Activated T-cell treated with anti-CD3 and anti-CD28 coated beads for 1 hour (primary cell): ENCODE data around the gene PLA2G4D.

Experiments used
- DNase-seq: peaks from one replicate; pipeline ENCODE4 v3.0.0-alpha.2; 2020; ENCODE audit warnings: low read depth

PLA2G4D gene, protein sequence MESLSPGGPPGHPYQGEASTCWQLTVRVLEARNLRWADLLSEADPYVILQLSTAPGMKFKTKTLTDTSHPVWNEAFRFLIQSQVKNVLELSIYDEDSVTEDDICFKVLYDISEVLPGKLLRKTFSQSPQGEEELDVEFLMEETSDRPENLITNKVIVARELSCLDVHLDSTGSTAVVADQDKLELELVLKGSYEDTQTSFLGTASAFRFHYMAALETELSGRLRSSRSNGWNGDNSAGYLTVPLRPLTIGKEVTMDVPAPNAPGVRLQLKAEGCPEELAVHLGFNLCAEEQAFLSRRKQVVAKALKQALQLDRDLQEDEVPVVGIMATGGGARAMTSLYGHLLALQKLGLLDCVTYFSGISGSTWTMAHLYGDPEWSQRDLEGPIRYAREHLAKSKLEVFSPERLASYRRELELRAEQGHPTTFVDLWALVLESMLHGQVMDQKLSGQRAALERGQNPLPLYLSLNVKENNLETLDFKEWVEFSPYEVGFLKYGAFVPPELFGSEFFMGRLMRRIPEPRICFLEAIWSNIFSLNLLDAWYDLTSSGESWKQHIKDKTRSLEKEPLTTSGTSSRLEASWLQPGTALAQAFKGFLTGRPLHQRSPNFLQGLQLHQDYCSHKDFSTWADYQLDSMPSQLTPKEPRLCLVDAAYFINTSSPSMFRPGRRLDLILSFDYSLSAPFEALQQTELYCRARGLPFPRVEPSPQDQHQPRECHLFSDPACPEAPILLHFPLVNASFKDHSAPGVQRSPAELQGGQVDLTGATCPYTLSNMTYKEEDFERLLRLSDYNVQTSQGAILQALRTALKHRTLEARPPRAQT

GRCh38 chr15:42094512-42094963 is at the start of gene PLA2G4D:
Gene PLA2G4D (minus strand): TSS chr15:42094562. CDS start chr15:42094459, 103 bp downstream.
- DNase-seq: no peak

- DNase-seq: no peak
Measured at GRCh38 chr15:42143356-42143755, 49.0 kb upstream of the PLA2G4D start.

- no peak for DNase-seq
Measured at GRCh38 chr15:42141795-42142667, 47.7 kb upstream of the PLA2G4D start.

- DNase-seq: no peak
Measured at GRCh38 chr15:42141246-42141645, 46.9 kb upstream of the PLA2G4D start.

- DNase-seq: no peak
Measured at GRCh38 chr15:42140383-42141070, 46.2 kb upstream of the PLA2G4D start.

- no peak for DNase-seq
Measured at GRCh38 chr15:42139596-42139995, 45.2 kb upstream of the PLA2G4D start.

- DNase-seq: no peak
Measured at GRCh38 chr15:42138968-42139386, 44.6 kb upstream of the PLA2G4D start.

- no peak for DNase-seq
Measured at GRCh38 chr15:42138411-42138810, 44.0 kb upstream of the PLA2G4D start.

DNA sequence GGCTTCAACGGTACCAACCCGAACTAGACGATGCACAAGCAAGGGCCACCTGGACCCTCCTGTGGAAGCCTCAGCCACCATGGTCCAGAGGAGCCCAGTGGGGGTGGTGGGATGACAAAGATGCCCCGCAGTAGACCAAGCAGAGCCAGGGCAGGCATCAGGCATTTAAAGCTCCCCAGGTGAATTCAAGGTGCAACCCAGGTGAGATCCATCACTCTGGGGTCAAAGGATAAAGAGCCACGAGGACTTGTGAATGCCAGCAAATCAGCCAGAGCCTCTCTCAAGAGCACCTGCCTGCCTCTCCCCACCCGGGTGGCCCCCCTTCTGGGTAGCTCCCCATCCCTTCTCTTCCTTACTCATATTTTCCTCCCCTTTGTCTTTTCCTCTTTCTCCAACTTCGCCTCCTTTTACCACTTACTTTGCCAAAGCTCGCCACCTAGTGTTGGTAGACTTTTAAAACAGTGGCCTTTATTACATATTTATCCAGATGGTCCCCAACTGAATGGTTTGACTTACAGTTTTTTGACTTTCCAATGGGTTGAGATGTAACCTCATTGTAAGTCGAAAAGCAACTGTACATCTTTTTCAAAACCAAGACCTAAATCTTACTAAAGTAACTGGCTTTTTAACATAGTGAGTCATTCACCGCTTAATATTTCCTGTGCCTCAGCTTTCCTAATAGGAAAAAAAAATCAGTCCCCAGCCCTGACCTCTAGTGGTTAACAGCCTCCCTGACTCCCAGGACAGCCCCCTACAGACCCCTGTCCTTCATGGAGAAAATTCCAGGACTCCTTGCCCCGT is 43.3 kb upstream of the PLA2G4D start:
- no peak for DNase-seq

GRCh38 chr15:42136513-42136912 is 42.2 kb upstream of the PLA2G4D start:
- DNase-seq: no peak

- no peak for DNase-seq
Measured at GRCh38 chr15:42135351-42135750, 41.0 kb upstream of the PLA2G4D start.

DNA sequence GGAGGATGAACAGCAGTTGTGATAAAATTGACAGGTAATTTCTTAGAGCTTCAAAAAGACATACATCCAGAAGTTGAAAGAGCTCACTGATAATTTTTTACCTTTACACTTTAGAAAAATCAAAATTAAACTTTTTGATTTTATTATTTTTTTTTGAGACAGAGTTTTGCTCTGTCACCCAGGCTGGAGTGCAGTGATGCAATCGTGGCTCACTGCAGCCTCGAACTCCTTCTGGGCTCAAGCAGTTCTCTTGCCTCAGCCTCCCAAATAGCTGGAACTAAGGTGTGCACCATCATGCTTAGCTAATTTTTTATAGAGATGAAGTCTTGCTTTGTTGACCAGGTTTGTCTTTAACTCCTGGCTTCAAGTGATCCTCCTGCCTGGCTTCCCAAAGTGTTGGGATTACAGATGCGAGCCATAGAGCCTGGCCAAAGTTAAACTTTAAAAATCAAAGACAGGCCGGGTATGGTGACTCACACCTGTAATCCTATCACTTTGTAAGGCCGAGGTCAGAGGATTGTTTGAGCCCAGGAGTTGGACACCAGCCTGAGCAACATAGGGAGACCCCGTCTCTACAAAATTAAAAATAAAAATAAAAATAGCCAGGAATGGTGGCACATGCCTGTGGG is 40.4 kb upstream of the PLA2G4D start:
- DNase-seq: no peak

GRCh38 chr15:42133886-42134502 is 39.6 kb upstream of the PLA2G4D start:
- DNase-seq: peak; percentile 32

DNA sequence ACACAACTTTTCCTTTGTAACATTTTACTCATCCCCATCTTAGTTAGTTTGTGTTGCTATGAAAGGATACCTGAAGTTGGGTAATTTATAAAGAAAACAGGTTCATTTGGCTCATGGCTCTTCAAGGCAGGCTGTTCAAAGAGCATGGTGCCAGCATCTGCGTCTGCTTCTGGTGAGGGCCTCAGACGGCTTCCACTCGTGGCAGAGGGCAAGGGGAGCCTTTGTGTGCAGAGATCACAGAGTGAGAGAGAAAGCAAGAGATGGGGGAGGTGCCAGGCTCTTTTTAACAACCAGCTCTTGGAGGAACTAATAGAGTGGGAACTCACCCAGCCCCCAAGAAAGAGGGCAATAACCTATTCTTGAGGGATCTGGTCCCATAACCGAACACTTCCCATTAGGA is 39.0 kb upstream of the PLA2G4D start:
- no peak for DNase-seq

GRCh38 chr15:42131826-42132806 is 37.8 kb upstream of the PLA2G4D start:
- DNase-seq: no peak

DNA sequence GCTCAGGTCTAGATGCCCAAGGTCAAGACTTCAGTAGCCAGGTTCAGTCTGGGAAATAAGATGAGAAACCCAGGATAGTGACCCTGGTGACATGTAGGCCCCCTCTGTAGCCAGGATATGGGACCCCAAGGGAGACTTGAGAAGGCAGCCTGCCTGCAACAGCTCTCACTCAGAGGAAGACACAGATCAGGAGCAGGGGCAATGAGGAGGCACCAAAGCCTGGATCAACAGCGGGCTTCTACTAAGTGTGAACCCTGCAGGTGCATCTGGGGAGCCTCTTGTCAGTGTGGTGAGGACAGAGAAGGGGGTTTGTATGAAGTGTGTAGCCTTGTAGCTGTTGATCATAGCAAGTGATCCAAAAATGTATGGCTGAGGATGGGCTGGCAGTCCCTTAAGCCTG is 36.6 kb upstream of the PLA2G4D start:
- DNase-seq: no peak

- no peak for DNase-seq
Measured at GRCh38 chr15:42130246-42130986, 36.1 kb upstream of the PLA2G4D start.

DNA sequence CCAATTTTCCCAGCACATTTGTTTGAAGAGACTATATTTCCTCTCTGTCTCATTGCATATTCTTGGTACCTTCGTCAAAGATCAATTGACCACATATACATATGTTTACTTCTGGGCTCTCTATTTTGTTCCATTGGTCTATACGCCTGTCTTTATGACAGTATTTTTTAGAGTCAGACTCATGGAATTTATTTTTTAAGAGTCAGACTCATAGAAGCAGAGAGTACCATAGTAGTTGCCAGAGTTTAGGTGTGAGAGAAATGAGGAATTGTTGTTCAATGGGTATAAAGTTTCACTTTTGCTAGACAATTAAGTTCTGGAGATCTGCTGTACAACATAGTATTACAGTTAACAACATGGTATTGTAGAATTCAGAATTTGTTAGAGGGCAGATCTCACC is 35.0 kb upstream of the PLA2G4D start:
- no peak for DNase-seq
